K562 (cell line): ENCODE results near the gene MED15. TPM values are rescaled to one million over a fixed set of nuclear protein-coding genes. Genes with fewer than 3 reads are reported as not detected.

ENCODE experiments used
- BRCA1 ChIP-seq, 2 experiments: fragments of 450-650 bp in 1 of 2; sonication (generic) in 1 of 2; formaldehyde crosslinking in 1 of 2; IDR thresholded peaks; 2 replicates each; pipeline versions ENCODE4 v1.5.0 to v1.6.1; 2017 to 2020; ENCODE audit warnings: mild to moderate bottlenecking in 1 of 2, missing genetic modification reagents in 1 of 2
- DDX20 ChIP-seq: fragments of 450-650 bp; IDR thresholded peaks from 2 replicates; pipeline ENCODE4 v1.6.1; 2016; ENCODE audit warnings: missing genetic modification characterization, low read depth, mild to moderate bottlenecking, missing compliant biosample characterization, moderate library complexity
- FOXM1 ChIP-seq, 2 experiments: fragments of 450-650 bp in 1 of 2; sonication (generic) in 1 of 2; formaldehyde crosslinking in 1 of 2; IDR thresholded peaks; 2 replicates each; pipeline versions ENCODE4 v1.6.1 to v1.9.0; 2017 to 2022; ENCODE audit warnings: low read depth in 2 of 2, mild to moderate bottlenecking in 2 of 2, missing genetic modification reagents in 1 of 2, moderate library complexity in 1 of 2
- GATAD2B ChIP-seq: fragments of 450-650 bp; IDR thresholded peaks from 2 replicates; pipeline ENCODE4 v1.6.1; 2017; ENCODE audit warnings: mild to moderate bottlenecking, borderline replicate concordance
- KAT8 ChIP-seq: fragments of 450-650 bp; IDR thresholded peaks from 2 replicates; pipeline ENCODE4 v1.6.1; 2016; ENCODE audit warnings: low read depth, mild to moderate bottlenecking
- MAFF ChIP-seq: IDR thresholded peaks from 2 replicates; pipeline ENCODE4 v1.6.1; 2012; ENCODE audit warnings: low read length, improper control_type of control experiment
- NFYB ChIP-seq: IDR thresholded peaks from 2 replicates; pipeline ENCODE4 v1.6.1; 2011; ENCODE audit warnings: mild to moderate bottlenecking, moderate library complexity; ENCODE audit not compliant: insufficient read length; ENCODE audit errors: extremely low read depth
- PTRF ChIP-seq: fragments of 450-650 bp; IDR thresholded peaks from 2 replicates; pipeline ENCODE4 v1.6.1; 2016; ENCODE audit warnings: mild to moderate bottlenecking, missing genetic modification characterization, missing compliant biosample characterization
- STAG1 ChIP-seq: sonication (generic); formaldehyde crosslinking; IDR thresholded peaks from 2 replicates; pipeline ENCODE4 v1.5.0; 2020; ENCODE audit warnings: missing genetic modification reagents, borderline replicate concordance
- TAF1 ChIP-seq: IDR thresholded peaks from 2 replicates; pipeline ENCODE4 v1.6.1; 2011; ENCODE audit warnings: mild to moderate bottlenecking, low read length, moderate library complexity; ENCODE audit not compliant: insufficient read depth, control insufficient read depth, severe bottlenecking; ENCODE audit errors: extremely low read depth
- ZNF224 ChIP-seq: sonication (generic); formaldehyde crosslinking; IDR thresholded peaks from 2 replicates; pipeline ENCODE4 v1.8.0; 2022; ENCODE audit warnings: mild to moderate bottlenecking, missing genetic modification reagents
- polyA plus RNA-seq, 8 experiments: library from polyadenylated mRNA; depleted of rRNA in 4 of 8; stranded (reverse) in 5 of 8; unstranded in 3 of 8; fragments of >200 nt; fragmentation: Nextera tagmentation in 2 of 8; fragmentation: Illumina TruSeq in 1 of 8; extraction: Ambion mirVana in 2 of 8; extraction: Trizol in 1 of 8; gene quantifications; 2 replicates each; pipeline versions ENCODE4 v1.2.1 to v1.2.3, GENCODE V29; 2011 to 2014; ENCODE audit warnings: inconsistent platforms in 1 of 8, missing spikeins in 1 of 8
- total RNA-seq, 7 experiments: library from RNA; depleted of rRNA in 6 of 7; stranded (reverse); fragments of >200 nt in 6 of 7; fragmentation: Illumina TruSeq in 2 of 7; extraction: Trizol in 2 of 7; gene quantifications; 2 replicates each; pipeline versions ENCODE4 v1.2.1 to v1.2.3, GENCODE V29; 2011 to 2021; ENCODE audit warnings: low replicate concordance in 1 of 7
- TF ChIP-seq, protein P1 (sequence below): fragments of 250-450 bp; sonication (Bioruptor Pico); IDR thresholded peaks from 2 replicates; pipeline ENCODE4 v1.5.1; 2021; ENCODE audit warnings: mild to moderate bottlenecking
- TF ChIP-seq, protein P2 (sequence below): sonication (generic); formaldehyde crosslinking; IDR thresholded peaks from 2 replicates; pipeline ENCODE4 v1.9.0; 2022; ENCODE audit warnings: mild to moderate bottlenecking, missing genetic modification reagents
- TF ChIP-seq, protein P3 (sequence below): sonication (generic); formaldehyde crosslinking; IDR thresholded peaks from 2 replicates; pipeline ENCODE4 v1.9.0; 2022; ENCODE audit warnings: mild to moderate bottlenecking, missing genetic modification reagents

The MED15 gene
- total and polyA plus RNA-seq, 9 of the 15 experiments (the other 6 are each of a cell fraction or from before 2014, with no cell fraction given) = 4.0 to 271 (median 60.1) TPM

DNA sequence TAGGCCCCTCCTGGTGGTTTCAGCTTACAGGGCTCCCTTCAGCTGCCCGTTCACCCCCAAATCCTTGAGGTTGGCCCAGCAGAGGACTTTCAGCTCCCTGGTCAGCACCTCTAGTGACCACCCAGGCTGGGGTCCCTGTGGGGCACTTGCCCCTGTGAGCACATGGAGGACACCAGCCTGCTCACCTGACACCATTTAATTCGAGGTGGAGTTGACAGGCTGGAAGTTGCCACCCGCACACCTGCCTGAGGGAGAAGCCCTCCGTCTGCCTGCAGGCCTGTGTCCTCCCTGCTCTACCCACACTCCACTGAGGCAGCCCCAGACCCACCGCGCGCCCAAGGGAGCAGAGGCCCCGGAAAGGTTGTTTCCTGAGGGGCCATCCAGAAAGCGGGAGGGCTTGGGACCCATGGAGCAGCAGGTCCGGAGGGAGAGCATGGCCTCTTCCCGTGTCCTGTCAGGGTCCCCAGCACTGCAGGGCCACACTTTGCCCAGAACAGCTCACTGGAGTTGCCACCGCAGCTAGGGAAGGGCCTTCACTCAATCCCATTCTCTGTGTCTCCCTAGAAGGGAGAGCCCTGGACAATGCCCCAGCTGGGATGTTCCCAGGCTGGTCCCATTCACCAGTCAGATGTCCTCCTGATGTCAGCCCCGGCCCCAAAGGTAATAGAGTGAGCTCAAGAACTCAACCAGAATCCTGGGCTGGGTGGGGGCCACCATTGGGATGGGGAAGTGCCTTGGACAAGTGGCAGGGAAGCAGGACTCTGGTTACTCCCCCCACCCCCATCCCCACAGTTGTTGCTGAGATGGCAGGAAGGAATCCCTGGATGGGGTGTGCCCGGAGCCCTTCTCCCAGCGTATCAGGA lies 82.4 kb downstream of the MED15 start (continued):
- TF ChIP-seq GATAD2B (no peak), PTRF (tag) (no peak), BRCA1 (IDR thresholded peaks at IDR 0.05) (no peak), BRCA1 (CRISPR knock-in tag; IDR thresholded peaks at IDR 0.05) (peak; percentile 89; the same call in 1 of the 2 replicates), DDX20 (tag) (no peak), KAT8 (no peak), ZNF224 (CRISPR knock-in tag) (no peak), NFYB (no peak), TAF1 (peak; percentile 21), STAG1 (CRISPR knock-in tag) (peak; percentile 52; the same call in 1 of the 2 replicates), FOXM1 (IDR thresholded peaks at IDR 0.05; ENCODE audit: low read depth) (no peak), FOXM1 (CRISPR knock-in tag; IDR thresholded peaks at IDR 0.05; ENCODE audit: low read depth) (peak; percentile 75; the same call in 1 of the 2 replicates), MAFF (no peak)
- TF ChIP-seq, protein P1, sequence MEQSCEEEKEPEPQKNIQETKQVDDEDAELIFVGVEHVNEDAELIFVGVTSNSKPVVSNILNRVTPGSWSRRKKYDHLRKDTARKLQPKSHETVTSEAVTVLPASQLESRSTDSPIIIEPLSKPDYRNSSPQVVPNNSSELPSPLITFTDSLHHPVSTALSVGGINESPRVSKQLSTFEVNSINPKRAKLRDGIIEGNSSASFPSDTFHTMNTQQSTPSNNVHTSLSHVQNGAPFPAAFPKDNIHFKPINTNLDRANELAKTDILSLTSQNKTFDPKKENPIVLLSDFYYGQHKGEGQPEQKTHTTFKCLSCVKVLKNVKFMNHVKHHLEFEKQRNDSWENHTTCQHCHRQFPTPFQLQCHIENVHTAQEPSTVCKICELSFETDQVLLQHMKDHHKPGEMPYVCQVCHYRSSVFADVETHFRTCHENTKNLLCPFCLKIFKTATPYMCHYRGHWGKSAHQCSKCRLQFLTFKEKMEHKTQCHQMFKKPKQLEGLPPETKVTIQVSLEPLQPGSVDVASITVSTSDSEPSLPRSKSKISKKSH = no peak
- TF ChIP-seq, protein P2, sequence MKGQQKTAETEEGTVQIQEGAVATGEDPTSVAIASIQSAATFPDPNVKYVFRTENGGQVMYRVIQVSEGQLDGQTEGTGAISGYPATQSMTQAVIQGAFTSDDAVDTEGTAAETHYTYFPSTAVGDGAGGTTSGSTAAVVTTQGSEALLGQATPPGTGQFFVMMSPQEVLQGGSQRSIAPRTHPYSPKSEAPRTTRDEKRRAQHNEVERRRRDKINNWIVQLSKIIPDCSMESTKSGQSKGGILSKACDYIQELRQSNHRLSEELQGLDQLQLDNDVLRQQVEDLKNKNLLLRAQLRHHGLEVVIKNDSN (CRISPR knock-in tag) = no peak
- TF ChIP-seq, protein P3, sequence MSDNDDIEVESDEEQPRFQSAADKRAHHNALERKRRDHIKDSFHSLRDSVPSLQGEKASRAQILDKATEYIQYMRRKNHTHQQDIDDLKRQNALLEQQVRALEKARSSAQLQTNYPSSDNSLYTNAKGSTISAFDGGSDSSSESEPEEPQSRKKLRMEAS (CRISPR knock-in tag) = peak; percentile 52; the same call in 1 of the 2 replicates
